ENCODE results near the gene TMEM273. TPM values are rescaled to one million over a fixed set of nuclear protein-coding genes. Genes with fewer than 3 reads are reported as not detected.

The TMEM273 gene
- total RNA-seq, 1 experiment from 2014 or later = not detected

DNA sequence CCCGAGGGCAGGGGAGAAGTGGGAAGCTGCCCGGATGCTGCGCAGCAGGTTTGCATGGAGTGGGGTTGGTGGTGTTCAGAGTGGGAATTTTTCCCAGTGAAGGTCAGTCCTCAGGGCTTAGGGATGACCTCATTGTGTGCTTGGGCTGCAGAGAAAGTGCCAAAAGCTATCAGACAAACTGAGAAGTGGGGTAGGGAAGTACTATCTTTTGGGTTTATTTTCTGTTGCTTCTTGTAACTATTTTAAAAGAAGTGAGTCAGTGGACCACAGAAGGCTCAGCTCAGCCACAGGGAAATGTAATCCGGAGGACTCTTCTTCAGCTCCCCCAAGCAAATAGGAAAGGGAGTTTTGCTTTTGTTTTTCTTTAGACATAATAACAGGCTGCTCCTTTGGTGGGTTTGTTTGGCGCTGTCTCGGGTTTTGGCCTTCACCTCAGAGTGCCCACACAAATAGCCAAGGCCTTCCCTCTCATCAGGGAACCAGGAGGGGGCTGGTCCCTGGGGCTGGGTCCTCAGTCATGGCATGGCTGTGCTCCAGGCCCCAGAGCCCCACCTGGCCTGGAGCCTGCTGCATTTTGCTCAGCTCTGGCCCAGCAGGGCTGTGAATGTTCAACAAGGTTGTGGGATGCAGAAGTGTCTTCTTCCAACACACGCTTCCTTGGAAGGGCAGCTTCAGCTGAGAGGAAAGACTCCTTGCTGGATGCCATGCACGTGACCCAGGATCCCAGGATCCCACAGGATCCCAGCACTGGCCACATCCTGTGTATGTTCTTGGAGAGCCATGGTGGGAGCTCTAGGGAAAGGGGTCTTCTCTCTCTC lies 49.0 kb downstream of the TMEM273 start:
- Histone ChIP-seq H3K9me2 (ENCODE audit: insufficient read depth) (no peaks in the 10 kb centered on the region), H2AFZ (ENCODE audit: low read depth, low read length, poor library complexity, severe bottlenecking) (no peak overlapping the region), H3K4me3 (replicated peaks in 1 of 2; ENCODE audit: low read depth in 1 of 2, low read length in 2 of 2) (no peak overlapping the region), H3K79me2 (ENCODE audit: insufficient read depth, low read length) (no peaks in the 10 kb centered on the region), H3K9ac (ENCODE audit: low read length) (no peak overlapping the region), H3K36me3 (ENCODE audit: control insufficient read depth in 1 of 2, insufficient read depth in 2 of 2, low read length in 2 of 2) (no peaks in the 10 kb centered on the region), H3K27me3 (ENCODE audit: insufficient read depth, low read length) (peaks cover 33% of the 10 kb centered on the region), H3K27ac (ENCODE audit: low read depth, low read length) (no peak overlapping the region), H4K20me1 (ENCODE audit: insufficient read depth) (no peaks in the 10 kb centered on the region), H3K4me2 (ENCODE audit: low read length) (peak overlapping the region; percentile 27; the same call in 1 of the 2 replicates), H3K4me1 (ENCODE audit: control insufficient read depth in 1 of 2, insufficient read depth in 2 of 2, low read length in 2 of 2) (peaks cover 0 to 10% of the 10 kb centered on the region in 2 experiments; a peak in 1 of 4 replicates), H3K9me3 (ENCODE audit: control insufficient read depth in 1 of 2, insufficient read depth in 1 of 2, low read depth in 1 of 2, low read length in 2 of 2) (no peaks in the 10 kb centered on the region)
- POLR2A ChIA-PET = no interaction called here
- CTCF ChIA-PET = no interaction called here
- intact Hi-C loops (cut with micrococcal nuclease) = no loop called here
- RAD21 ChIA-PET (ENCODE audit: low non-redundant PET in 1 of 2, low total read pairs in 2 of 2, uncharacterized antibody in 2 of 2, unreplicated experiment in 2 of 2) = no interaction called here
- 0 out of 2 replicates have a peak, but pooled peaks have one; percentile 20 for ATAC-seq
- TF ChIP-seq FOSL1 (IDR thresholded peaks at IDR 0.05; ENCODE audit: low read depth) (no peak), JUND (IDR thresholded peaks at IDR 0.05) (no peak), TCF7L2 (IDR thresholded peaks at IDR 0.05; ENCODE audit: borderline replicate concordance, extremely low read depth, insufficient read depth, insufficient read length) (no peak), ELF1 (IDR thresholded peaks at IDR 0.05; ENCODE audit: borderline replicate concordance, low read depth) (no peak)
- no peak for DNase-seq (ENCODE audit: low read depth, low spot score)
- BruUV-seq (replicated peaks) = no TSS peak

DNA sequence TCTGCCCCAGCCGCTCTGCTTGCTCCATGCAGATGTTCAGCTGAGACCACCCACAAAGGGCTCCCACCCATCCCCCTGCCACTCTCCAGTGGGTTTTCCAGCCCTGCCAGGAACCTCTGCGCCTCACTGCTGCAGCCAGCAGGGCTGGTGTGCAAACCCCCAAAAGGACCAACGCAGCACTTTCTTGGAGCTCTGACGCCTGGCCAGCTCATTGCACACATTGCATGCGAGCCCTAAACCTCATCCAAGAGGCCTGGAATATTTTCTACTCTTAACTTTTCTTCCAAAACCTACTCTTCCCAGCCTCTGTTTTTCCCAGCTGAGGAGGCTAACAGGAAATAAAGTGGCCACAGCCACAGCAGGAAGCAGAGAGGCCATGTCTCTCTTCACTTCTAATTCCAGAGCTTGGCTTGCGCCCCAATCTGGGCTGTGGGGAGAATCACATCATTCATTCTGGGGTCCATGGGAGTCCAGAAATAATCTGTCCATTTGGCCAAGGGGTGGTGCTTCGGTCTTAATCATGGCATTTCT lies 49.8 kb downstream of the TMEM273 start:
- no peak overlapping the region for H3K9ac ChIP-seq (ENCODE audit: low read length)
- POLR2A ChIA-PET = no interaction called here
- H3K9me3 ChIP-seq (ENCODE audit: control insufficient read depth in 1 of 2, insufficient read depth in 1 of 2, low read depth in 1 of 2, low read length in 2 of 2) = no peaks in the 10 kb centered on the region
- H3K4me1 ChIP-seq (ENCODE audit: control insufficient read depth in 1 of 2, insufficient read depth in 2 of 2, low read length in 2 of 2) = peaks cover 0 to 10% of the 10 kb centered on the region in 2 experiments; a peak in 1 of 4 replicates
- CTCF ChIA-PET = no interaction called here
- no peak overlapping the region for H2AFZ ChIP-seq (ENCODE audit: low read depth, low read length, poor library complexity, severe bottlenecking)
- RAD21 ChIA-PET (ENCODE audit: low non-redundant PET in 1 of 2, low total read pairs in 2 of 2, uncharacterized antibody in 2 of 2, unreplicated experiment in 2 of 2) = no interaction called here
- no peak overlapping the region for H3K4me2 ChIP-seq (ENCODE audit: low read length)
- intact Hi-C loops (cut with micrococcal nuclease) = no loop called here
- no peak for DNase-seq (ENCODE audit: low read depth, low spot score)
- BruUV-seq (replicated peaks) = no TSS peak
- no peaks in the 10 kb centered on the region for H3K36me3 ChIP-seq (ENCODE audit: control insufficient read depth in 1 of 2, insufficient read depth in 2 of 2, low read length in 2 of 2)
- no peaks in the 10 kb centered on the region for H3K79me2 ChIP-seq (ENCODE audit: insufficient read depth, low read length)
- no peaks in the 10 kb centered on the region for H4K20me1 ChIP-seq (ENCODE audit: insufficient read depth)
- no peak overlapping the region for H3K27ac ChIP-seq (ENCODE audit: low read depth, low read length)
- ATAC-seq = no peak
- H3K27me3 ChIP-seq (ENCODE audit: insufficient read depth, low read length) = peaks cover 37% of the 10 kb centered on the region
- no peak overlapping the region for H3K4me3 ChIP-seq (replicated peaks in 1 of 2; ENCODE audit: low read depth in 1 of 2, low read length in 2 of 2)
- no peaks in the 10 kb centered on the region for H3K9me2 ChIP-seq (ENCODE audit: insufficient read depth)
- TF ChIP-seq, protein P1, sequence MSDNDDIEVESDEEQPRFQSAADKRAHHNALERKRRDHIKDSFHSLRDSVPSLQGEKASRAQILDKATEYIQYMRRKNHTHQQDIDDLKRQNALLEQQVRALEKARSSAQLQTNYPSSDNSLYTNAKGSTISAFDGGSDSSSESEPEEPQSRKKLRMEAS (IDR thresholded peaks at IDR 0.05) = no peak
- TF ChIP-seq CEBPB (IDR thresholded peaks at IDR 0.05; ENCODE audit: low read depth) (no peak), YY1 (IDR thresholded peaks at IDR 0.05; ENCODE audit: extremely low read depth, insufficient replicate concordance, low read depth, low read length) (no peak), FOSL1 (IDR thresholded peaks at IDR 0.05; ENCODE audit: low read depth) (no peak), RAD21 (IDR thresholded peaks at IDR 0.05; ENCODE audit: low read depth) (no peak), ZFX (IDR thresholded peaks at IDR 0.05) (no peak), EZH2 (IDR thresholded peaks at IDR 0.05) (no peak), TCF7L2 (IDR thresholded peaks at IDR 0.05; ENCODE audit: borderline replicate concordance, extremely low read depth, insufficient read depth, insufficient read length) (no peak), ZNF274 (IDR thresholded peaks at IDR 0.05; ENCODE audit: low read depth, low read length) (no peak), POLR2AphosphoS5 (IDR thresholded peaks at IDR 0.05; ENCODE audit: low read depth, low read length) (no peak), EGR1 (IDR thresholded peaks at IDR 0.05; ENCODE audit: low read depth) (no peak)
- TF ChIP-seq, protein P2, sequence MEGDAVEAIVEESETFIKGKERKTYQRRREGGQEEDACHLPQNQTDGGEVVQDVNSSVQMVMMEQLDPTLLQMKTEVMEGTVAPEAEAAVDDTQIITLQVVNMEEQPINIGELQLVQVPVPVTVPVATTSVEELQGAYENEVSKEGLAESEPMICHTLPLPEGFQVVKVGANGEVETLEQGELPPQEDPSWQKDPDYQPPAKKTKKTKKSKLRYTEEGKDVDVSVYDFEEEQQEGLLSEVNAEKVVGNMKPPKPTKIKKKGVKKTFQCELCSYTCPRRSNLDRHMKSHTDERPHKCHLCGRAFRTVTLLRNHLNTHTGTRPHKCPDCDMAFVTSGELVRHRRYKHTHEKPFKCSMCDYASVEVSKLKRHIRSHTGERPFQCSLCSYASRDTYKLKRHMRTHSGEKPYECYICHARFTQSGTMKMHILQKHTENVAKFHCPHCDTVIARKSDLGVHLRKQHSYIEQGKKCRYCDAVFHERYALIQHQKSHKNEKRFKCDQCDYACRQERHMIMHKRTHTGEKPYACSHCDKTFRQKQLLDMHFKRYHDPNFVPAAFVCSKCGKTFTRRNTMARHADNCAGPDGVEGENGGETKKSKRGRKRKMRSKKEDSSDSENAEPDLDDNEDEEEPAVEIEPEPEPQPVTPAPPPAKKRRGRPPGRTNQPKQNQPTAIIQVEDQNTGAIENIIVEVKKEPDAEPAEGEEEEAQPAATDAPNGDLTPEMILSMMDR (IDR thresholded peaks at IDR 0.05 in 2 of 3, conservative IDR thresholded peaks at IDR 0.05 in 1 of 3; ENCODE audit: borderline replicate concordance in 1 of 3, insufficient read depth in 1 of 3, low read depth in 2 of 3, low read length in 2 of 3) = no peak
